ENCODE measurements around the gene EED. TPM values are rescaled to one million over a fixed set of nuclear protein-coding genes. Genes with fewer than 3 reads are reported as not detected.
A peak's percentile ranks its signal among the peaks of the same experiment; 100 is the strongest.
"Not testable (repeated sequence)": the region's sequence is repeated elsewhere in the genome, so short reads cannot be mapped to it uniquely, and the experiment has no call there.

Gene EED
- total and polyA plus RNA-seq, 5 donors, result 13.0 to 16.9 (median 14.4) TPM

DNA sequence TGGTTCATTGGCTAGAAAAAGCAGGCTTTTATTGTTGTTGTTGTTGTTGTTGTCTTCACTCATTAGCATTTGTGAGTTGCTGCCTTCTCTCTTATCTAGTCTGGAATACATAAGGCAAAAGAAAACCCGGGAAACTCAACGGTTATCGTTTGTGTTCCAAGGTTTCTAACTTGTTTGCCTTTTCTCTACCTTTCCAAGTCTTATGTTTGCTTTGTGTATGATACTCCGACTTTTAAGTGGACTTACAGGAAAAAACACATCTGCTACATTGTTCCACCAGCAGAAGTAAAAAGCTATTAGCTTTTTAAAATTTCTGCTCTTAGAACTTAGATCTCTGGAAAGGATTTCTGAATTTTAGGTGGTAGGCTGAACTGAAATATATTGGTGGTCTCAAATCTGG, 30.4 kb downstream of the EED start:
- no peaks in the 10 kb centered on the region for H3K9me3 ChIP-seq (ENCODE audit: control insufficient read depth, low read length)
- no peaks in the 10 kb centered on the region for H3K4me1 ChIP-seq (ENCODE audit: control insufficient read depth, insufficient read depth, low read length)
- no peak overlapping the region for H3K4me3 ChIP-seq (ENCODE audit: low read length)
- intact Hi-C loops (cut with DNase I), result no loop called here
- no peak for DNase-seq
- WGBS, result 91% methylated on average over 4 of the region's 4 CpGs
- H3K27ac ChIP-seq (ENCODE audit: low read length), result no peak overlapping the region
- ATAC-seq, result no peak
- H3K27me3 ChIP-seq (ENCODE audit: control insufficient read depth, insufficient read depth), result no peaks in the 10 kb centered on the region

DNA sequence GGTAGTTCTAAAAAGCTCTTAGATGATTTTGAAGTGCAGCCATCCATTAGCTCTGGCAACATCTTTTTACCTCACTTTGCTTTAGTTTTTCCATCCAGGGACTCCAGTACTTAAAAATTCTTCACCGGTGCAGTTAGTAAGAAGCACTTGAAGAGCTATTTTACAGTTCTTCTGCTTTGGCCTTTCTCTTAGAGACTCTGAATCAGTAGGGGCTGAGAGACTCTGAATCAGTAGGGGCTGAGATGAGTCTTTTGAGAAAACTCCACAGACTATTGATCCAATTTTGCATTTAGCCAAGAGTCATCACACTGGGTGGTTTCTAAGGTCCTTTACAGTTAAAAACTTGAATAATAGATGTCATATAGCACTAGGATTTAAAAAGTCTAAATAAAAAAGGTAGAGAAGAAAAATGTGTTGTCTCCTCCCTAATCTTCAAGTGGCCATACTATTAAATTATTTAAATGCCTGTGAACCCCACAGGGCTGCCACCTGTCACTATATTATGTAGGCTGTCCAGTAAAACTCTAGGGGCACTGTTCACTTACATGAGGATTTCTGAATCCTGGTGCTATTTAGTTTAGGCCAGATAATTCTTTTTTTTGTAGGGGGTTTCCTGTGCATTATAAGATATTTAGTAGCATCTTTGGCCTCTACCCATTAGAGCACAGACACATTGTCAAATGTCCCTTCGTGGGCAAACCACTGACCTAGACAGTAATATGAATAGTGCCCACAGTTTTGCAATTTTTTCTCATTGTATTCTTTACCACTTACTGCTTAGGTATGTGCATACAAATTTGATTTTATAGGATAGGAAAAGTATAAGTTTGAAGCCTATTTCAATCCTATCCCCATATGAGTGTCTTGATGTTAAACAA, 31.2 kb downstream of the EED start:
- DNase-seq, result no peak
- intact Hi-C loops (cut with DNase I), result no loop called here
- Histone ChIP-seq H3K4me3 (ENCODE audit: low read length) (no peak overlapping the region), H3K27ac (ENCODE audit: low read length) (no peak overlapping the region), H3K4me1 (ENCODE audit: control insufficient read depth, insufficient read depth, low read length) (no peaks in the 10 kb centered on the region), H3K27me3 (ENCODE audit: control insufficient read depth, insufficient read depth) (no peaks in the 10 kb centered on the region), H3K9me3 (ENCODE audit: control insufficient read depth, low read length) (no peaks in the 10 kb centered on the region)
- 92% methylated on average over 2 of the region's 2 CpGs for WGBS
- no peak for ATAC-seq

- no peak overlapping the region for H3K4me3 ChIP-seq (ENCODE audit: low read length)
- DNase-seq (no peak), ATAC-seq (no peak)
- intact Hi-C loops (cut with DNase I), result no loop called here
- no peaks in the 10 kb centered on the region for H3K4me1 ChIP-seq (ENCODE audit: control insufficient read depth, insufficient read depth, low read length)
- H3K27ac ChIP-seq (ENCODE audit: low read length), result no peak overlapping the region
- no peaks in the 10 kb centered on the region for H3K27me3 ChIP-seq (ENCODE audit: control insufficient read depth, insufficient read depth)
- WGBS, result 89% methylated on average over 1 of the region's 1 CpG
- H3K9me3 ChIP-seq (ENCODE audit: control insufficient read depth, low read length), result no peaks in the 10 kb centered on the region
Observed at GRCh38 chr11:86277741-86278140, 33.2 kb downstream of the EED start.

GRCh38 chr11:86278226-86278625, 33.7 kb downstream of the EED start:
- no peak overlapping the region for H3K4me3 ChIP-seq (ENCODE audit: low read length)
- H3K9me3 ChIP-seq (ENCODE audit: control insufficient read depth, low read length), result no peaks in the 10 kb centered on the region
- WGBS, result 97% methylated on average over 8 of the region's 8 CpGs
- no peak overlapping the region for H3K27ac ChIP-seq (ENCODE audit: low read length)
- intact Hi-C loops (cut with DNase I), result no loop called here
- no peaks in the 10 kb centered on the region for H3K27me3 ChIP-seq (ENCODE audit: control insufficient read depth, insufficient read depth)
- ATAC-seq, result no peak
- H3K4me1 ChIP-seq (ENCODE audit: control insufficient read depth, insufficient read depth, low read length), result no peaks in the 10 kb centered on the region
- DNase-seq, result no peak

GRCh38 chr11:86279747-86280146, 35.2 kb downstream of the EED start:
- DNase-seq, result no peak
- 93% methylated on average over 3 of the region's 3 CpGs for WGBS
- Histone ChIP-seq H3K27ac (ENCODE audit: low read length) (no peak overlapping the region), H3K9me3 (ENCODE audit: control insufficient read depth, low read length) (no peaks in the 10 kb centered on the region), H3K4me1 (ENCODE audit: control insufficient read depth, insufficient read depth, low read length) (no peaks in the 10 kb centered on the region), H3K27me3 (ENCODE audit: control insufficient read depth, insufficient read depth) (no peaks in the 10 kb centered on the region), H3K4me3 (ENCODE audit: low read length) (no peak overlapping the region)
- ATAC-seq, result no peak
- intact Hi-C loops (cut with DNase I), result no loop called here

GRCh38 chr11:86287468-86287796, 42.9 kb downstream of the EED start:
- intact Hi-C loops (cut with DNase I), result no loop called here
- ATAC-seq, result no peak
- 97% methylated on average over 2 of the region's 2 CpGs for WGBS
- no peak overlapping the region for H3K4me3 ChIP-seq (ENCODE audit: low read length)
- H3K9me3 ChIP-seq (ENCODE audit: control insufficient read depth, low read length), result no peaks in the 10 kb centered on the region
- no peak for DNase-seq
- no peak overlapping the region for H3K27ac ChIP-seq (ENCODE audit: low read length)
- H3K4me1 ChIP-seq (ENCODE audit: control insufficient read depth, insufficient read depth, low read length), result no peaks in the 10 kb centered on the region
- H3K27me3 ChIP-seq (ENCODE audit: control insufficient read depth, insufficient read depth), result no peaks in the 10 kb centered on the region

- WGBS, result 65% methylated on average over 7 of the region's 7 CpGs
- no peaks in the 10 kb centered on the region for H3K9me3 ChIP-seq (ENCODE audit: control insufficient read depth, low read length)
- H3K4me1 ChIP-seq (ENCODE audit: control insufficient read depth, insufficient read depth, low read length), result no peaks in the 10 kb centered on the region
- no peak overlapping the region for H3K27ac ChIP-seq (ENCODE audit: low read length)
- intact Hi-C loops (cut with DNase I), result no loop called here
- ATAC-seq, result peak; percentile 56 to 63
- no peak overlapping the region for H3K4me3 ChIP-seq (ENCODE audit: low read length)
- no peaks in the 10 kb centered on the region for H3K27me3 ChIP-seq (ENCODE audit: control insufficient read depth, insufficient read depth)
- peak in 1 of 3 donors; percentile 24 for DNase-seq
Observed at GRCh38 chr11:86288776-86289507, 44.4 kb downstream of the EED start.

DNA sequence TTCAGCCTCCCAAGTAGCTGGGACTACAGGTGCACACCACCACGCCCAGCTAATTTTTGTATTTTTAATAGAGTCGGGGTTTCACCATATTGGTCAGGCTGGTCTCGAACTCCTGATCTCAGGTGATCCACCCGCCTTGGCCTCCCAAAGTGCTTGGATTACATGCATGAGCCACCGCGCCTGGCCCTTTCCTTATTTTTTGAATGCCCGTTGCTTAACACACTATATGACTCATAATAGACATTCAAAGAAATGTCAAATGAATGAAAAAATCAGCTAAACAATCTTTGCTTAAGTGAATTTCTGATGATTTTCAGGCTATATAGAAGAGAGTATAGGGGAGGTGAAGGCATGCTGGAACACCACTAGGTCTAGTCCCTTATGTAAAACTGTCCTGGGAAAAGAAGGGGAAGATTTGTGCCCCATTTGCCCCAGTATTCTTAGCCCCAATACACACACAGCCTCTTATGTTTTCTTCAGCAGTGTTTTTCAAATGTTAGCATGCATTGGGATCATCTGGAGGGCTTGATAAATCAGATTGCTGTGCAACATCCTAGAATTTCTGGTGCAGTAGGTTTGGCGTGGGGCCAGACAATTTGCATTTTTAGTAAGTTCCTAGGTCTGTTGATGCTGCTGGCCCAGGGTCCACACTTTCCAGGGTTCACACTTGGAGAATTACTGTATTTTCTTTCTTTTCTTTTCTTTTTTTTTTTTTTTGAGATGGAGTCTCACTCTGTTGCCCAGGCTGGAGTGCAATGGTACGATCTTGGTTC, 45.1 kb downstream of the EED start:
- ATAC-seq; H3K27ac ChIP-seq (ENCODE audit: low read length); DNase-seq; H3K9me3 ChIP-seq (ENCODE audit: control insufficient read depth, low read length); H3K27me3 ChIP-seq (ENCODE audit: control insufficient read depth, insufficient read depth); H3K4me1 ChIP-seq (ENCODE audit: control insufficient read depth, insufficient read depth, low read length); H3K4me3 ChIP-seq (ENCODE audit: low read length): not testable (repeated sequence)
- intact Hi-C loops (cut with DNase I), result loop anchor here in 2 of 4 donors (5.0 to 10.0 kb wide), 2 partner anchors 347 to 435 kb away; partner anchors contain the start of gene CCDC83 (in 1 of the 2)
- 88% methylated on average over 9 of the region's 9 CpGs for WGBS

- intact Hi-C loops (cut with DNase I), result loop anchor here in 2 of 4 donors (5.0 to 10.0 kb wide), 2 partner anchors 349 to 437 kb away; partner anchors contain the start of gene CCDC83 (in 1 of the 2)
- no peak for ATAC-seq
Observed at GRCh38 chr11:86291466-86292262, 47.1 kb downstream of the EED start.

DNA sequence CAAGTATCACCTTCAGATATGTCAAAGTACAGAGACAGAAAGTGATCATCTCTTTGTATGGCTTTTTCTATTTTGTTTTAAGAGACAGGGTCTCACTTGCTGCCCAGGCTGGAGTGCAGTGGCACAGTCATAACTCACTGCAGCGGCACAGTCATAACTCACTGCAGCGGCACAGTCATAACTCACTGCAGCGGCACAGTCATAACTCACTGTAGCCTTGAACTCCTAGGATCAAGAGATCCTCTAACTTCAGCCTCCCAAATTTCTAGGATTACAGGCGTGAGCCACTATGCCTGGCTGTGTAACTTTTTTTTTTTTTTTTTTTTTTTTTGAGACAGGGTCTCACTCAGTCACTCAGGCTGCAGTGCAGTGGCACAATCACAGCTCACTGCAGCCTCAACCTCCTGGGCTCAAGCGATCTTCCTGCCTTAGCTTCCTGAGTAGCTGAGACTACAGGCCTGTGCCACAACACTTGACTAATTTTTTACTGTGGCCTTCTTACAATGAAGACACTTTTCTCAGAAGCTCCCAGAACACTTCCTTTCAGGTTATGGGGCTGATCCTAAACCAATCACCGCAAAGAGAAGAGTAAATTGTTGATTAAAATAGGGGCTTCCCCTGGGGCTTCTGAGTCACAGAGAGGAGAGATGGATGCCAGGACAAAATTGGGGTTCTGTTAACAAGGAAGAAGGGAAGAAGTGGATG, 48.5 kb downstream of the EED start:
- H3K27me3 ChIP-seq (ENCODE audit: control insufficient read depth, insufficient read depth), result no peaks in the 10 kb centered on the region
- no peak overlapping the region for H3K27ac ChIP-seq (ENCODE audit: low read length)
- ATAC-seq, result no peak
- H3K4me1 ChIP-seq (ENCODE audit: control insufficient read depth, insufficient read depth, low read length), result no peaks in the 10 kb centered on the region
- no peak for DNase-seq
- WGBS, result 89% methylated on average over 6 of the region's 6 CpGs
- intact Hi-C loops (cut with DNase I), result loop anchor here in 2 of 4 donors (5.0 to 10.0 kb wide), 2 partner anchors 351 to 438 kb away; partner anchors contain the start of gene CCDC83 (in 1 of the 2)
- no peak overlapping the region for H3K4me3 ChIP-seq (ENCODE audit: low read length)
- no peaks in the 10 kb centered on the region for H3K9me3 ChIP-seq (ENCODE audit: control insufficient read depth, low read length)

More at GRCh38 chr11:86291466-86292262, 47.1 kb downstream of the EED start:
- no peak overlapping the region for H3K27ac ChIP-seq (ENCODE audit: low read length)
- no peak overlapping the region for H3K4me3 ChIP-seq (ENCODE audit: low read length)
- no peaks in the 10 kb centered on the region for H3K9me3 ChIP-seq (ENCODE audit: control insufficient read depth, low read length)
- WGBS, result 44% methylated on average over 3 of the region's 3 CpGs
- no peaks in the 10 kb centered on the region for H3K4me1 ChIP-seq (ENCODE audit: control insufficient read depth, insufficient read depth, low read length)
- peak in 1 of 3 donors; percentile 71 for DNase-seq
- H3K27me3 ChIP-seq (ENCODE audit: control insufficient read depth, insufficient read depth), result no peaks in the 10 kb centered on the region

Data from right cardiac atrium (tissue), 5 donors.